Astrocyte (in vitro differentiated cells and primary cell): ENCODE results near the gene ATP4B. TPM values are rescaled to one million over a fixed set of nuclear protein-coding genes. Genes with fewer than 3 reads are reported as not detected.

Source experiments
- DNase-seq: peaks from one replicate; pipeline ENCODE4 v3.0.0-alpha.2; 2010; ENCODE audit warnings: low read depth
- FAIRE-seq: peaks from 2 replicates; lab custom pipeline; 2011; peaks lifted over from hg19 to GRCh38; lab: Jason Lieb, UNC
- H2AFZ ChIP-seq: 2 replicates; pipeline ENCODE4 v1.6.0; 2012; ENCODE audit warnings: low read depth, low read length, inconsistent platforms
- H3K27ac ChIP-seq: 2 replicates; pipeline ENCODE4 v1.5.1; 2011; ENCODE audit warnings: low read depth, low read length, inconsistent platforms
- H3K27me3 ChIP-seq: 2 replicates; pipeline ENCODE4 v1.6.0; 2011; ENCODE audit warnings: low read length, inconsistent platforms; ENCODE audit not compliant: insufficient read depth
- H3K36me3 ChIP-seq: 2 replicates; pipeline ENCODE4 v1.5.1; 2011; ENCODE audit warnings: low read length, inconsistent platforms; ENCODE audit not compliant: insufficient read depth
- H3K4me1 ChIP-seq: 2 replicates; pipeline ENCODE4 v1.5.1; 2011; ENCODE audit warnings: low read length, inconsistent platforms; ENCODE audit not compliant: insufficient read depth
- H3K4me2 ChIP-seq: 2 replicates; pipeline ENCODE4 v1.6.0; 2012; ENCODE audit warnings: low read length, inconsistent platforms
- H3K4me3 ChIP-seq: 2 replicates; pipeline ENCODE4 v1.5.1; 2011; ENCODE audit warnings: low read depth, mild to moderate bottlenecking, low read length, inconsistent platforms; ENCODE audit not compliant: insufficient read depth
- H3K79me2 ChIP-seq: 2 replicates; pipeline ENCODE4 v1.6.0; 2012; ENCODE audit warnings: mild to moderate bottlenecking, low read length, inconsistent platforms; ENCODE audit not compliant: insufficient read depth
- H3K9ac ChIP-seq: 2 replicates; pipeline ENCODE4 v1.6.0; 2012; ENCODE audit warnings: mild to moderate bottlenecking, low read length, inconsistent platforms
- H3K9me3 ChIP-seq: 2 replicates; pipeline ENCODE4 v1.5.1; 2012; ENCODE audit warnings: low read depth, mild to moderate bottlenecking, low read length, inconsistent platforms; ENCODE audit not compliant: insufficient read depth
- H4K20me1 ChIP-seq: 2 replicates; pipeline ENCODE4 v1.6.0; 2012; ENCODE audit warnings: low read length, inconsistent platforms; ENCODE audit not compliant: insufficient read depth
- H3K27ac Mint-ChIP-seq: one replicate; pipeline ENCODE4 v1.8.0; 2021; ENCODE audit warnings: mild to moderate bottlenecking, mixed read lengths; ENCODE audit not compliant: unreplicated experiment
- H3K27me3 Mint-ChIP-seq: one replicate; pipeline ENCODE4 v1.8.0; 2021; ENCODE audit warnings: low read depth, mixed read lengths; ENCODE audit not compliant: unreplicated experiment
- H3K36me3 Mint-ChIP-seq: one replicate; pipeline ENCODE4 v1.8.0; 2021; ENCODE audit warnings: low read depth, mixed read lengths; ENCODE audit not compliant: unreplicated experiment
- H3K4me1 Mint-ChIP-seq: one replicate; pipeline ENCODE4 v1.8.0; 2021; ENCODE audit warnings: low read depth, mixed read lengths; ENCODE audit not compliant: unreplicated experiment
- H3K4me3 Mint-ChIP-seq: one replicate; pipeline ENCODE4 v1.8.0; 2021; ENCODE audit warnings: mild to moderate bottlenecking, moderate library complexity, mixed read lengths; ENCODE audit not compliant: unreplicated experiment
- H3K9me3 Mint-ChIP-seq: one replicate; pipeline ENCODE4 v1.8.0; 2021; ENCODE audit warnings: mild to moderate bottlenecking, mixed read lengths; ENCODE audit not compliant: unreplicated experiment
- EZH2 ChIP-seq: IDR thresholded peaks from 2 replicates; pipeline ENCODE4 v1.6.1; 2012; ENCODE audit warnings: mild to moderate bottlenecking, low read length, inconsistent platforms; ENCODE audit not compliant: insufficient read depth
- total RNA-seq: library from RNA; stranded (reverse); gene quantifications from 2 replicates; pipeline ENCODE4 v1.2.1, GENCODE V29; 2021
- TF ChIP-seq, protein P1 (sequence below): IDR thresholded peaks from 2 replicates; pipeline ENCODE4 v1.5.1; 2011; ENCODE audit warnings: low read depth, mild to moderate bottlenecking, inconsistent platforms, low read length, moderate library complexity; ENCODE audit not compliant: insufficient read depth

The ATP4B gene
- total RNA-seq, 1 donor from 2014 or later: not detected

DNA sequence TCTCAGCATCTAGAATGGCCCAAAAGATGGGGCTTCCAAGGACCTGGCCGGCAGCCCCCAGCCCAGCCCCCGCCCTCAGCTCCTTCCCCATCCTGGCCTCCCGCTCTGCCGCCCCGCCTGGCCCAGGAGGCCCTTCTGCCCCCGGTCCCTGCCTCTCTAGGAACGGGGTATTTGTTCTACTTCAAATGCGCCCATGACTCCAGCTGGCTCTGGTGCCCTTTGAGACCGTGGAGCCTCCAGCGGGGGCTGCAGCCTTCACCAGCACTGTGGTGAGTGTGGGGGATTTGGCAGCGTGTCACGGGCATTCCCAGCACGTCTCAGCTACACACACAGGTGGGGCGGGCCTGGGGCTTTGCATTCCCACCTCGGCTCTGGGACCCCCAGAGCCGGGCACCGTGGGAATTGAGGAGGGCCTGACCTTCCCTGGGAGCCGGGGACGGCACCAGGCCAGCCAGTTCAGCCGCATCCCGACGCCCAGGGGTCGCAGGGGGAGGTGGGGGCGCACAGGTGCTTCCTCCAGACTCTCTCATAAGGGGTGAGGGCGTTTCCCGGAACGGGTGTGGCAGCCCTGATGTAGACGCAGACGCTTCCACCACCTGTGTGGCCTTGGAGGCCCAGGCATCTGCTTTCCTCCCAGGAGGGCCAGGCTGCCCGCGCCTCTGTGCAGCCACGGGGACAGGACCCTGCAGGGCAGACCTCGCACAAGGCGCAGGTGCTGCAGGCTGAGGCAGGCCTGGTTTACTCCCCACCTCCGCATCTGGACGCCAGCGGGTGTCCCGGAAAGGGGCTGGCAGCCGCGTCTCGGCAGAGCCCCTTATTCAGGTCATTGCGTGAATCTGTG lies 947 bp downstream of the ATP4B start:
- Mint-ChIP-seq H3K4me3 (no peak overlapping the region), H3K9me3 (peaks cover 13% of the 10 kb centered on the region), H3K27ac (no peak overlapping the region), H3K4me1 (peaks cover 6% of the 10 kb centered on the region), H3K36me3 (peaks cover 2% of the 10 kb centered on the region), H3K27me3 (no peaks in the 10 kb centered on the region)
- Histone ChIP-seq H3K9me3 (no peaks in the 10 kb centered on the region), H3K79me2 (no peaks in the 10 kb centered on the region), H3K27me3 (peaks cover 3% of the 10 kb centered on the region), H3K4me3 (no peak overlapping the region), H3K36me3 (no peaks in the 10 kb centered on the region), H3K27ac (no peak overlapping the region), H3K9ac (no peak overlapping the region), H3K4me1 (no peaks in the 10 kb centered on the region), H3K4me2 (no peak overlapping the region), H2AFZ (no peak overlapping the region), H4K20me1 (no peaks in the 10 kb centered on the region)
- DNase-seq (no peak), FAIRE-seq (no peak)
- TF ChIP-seq, protein P1, sequence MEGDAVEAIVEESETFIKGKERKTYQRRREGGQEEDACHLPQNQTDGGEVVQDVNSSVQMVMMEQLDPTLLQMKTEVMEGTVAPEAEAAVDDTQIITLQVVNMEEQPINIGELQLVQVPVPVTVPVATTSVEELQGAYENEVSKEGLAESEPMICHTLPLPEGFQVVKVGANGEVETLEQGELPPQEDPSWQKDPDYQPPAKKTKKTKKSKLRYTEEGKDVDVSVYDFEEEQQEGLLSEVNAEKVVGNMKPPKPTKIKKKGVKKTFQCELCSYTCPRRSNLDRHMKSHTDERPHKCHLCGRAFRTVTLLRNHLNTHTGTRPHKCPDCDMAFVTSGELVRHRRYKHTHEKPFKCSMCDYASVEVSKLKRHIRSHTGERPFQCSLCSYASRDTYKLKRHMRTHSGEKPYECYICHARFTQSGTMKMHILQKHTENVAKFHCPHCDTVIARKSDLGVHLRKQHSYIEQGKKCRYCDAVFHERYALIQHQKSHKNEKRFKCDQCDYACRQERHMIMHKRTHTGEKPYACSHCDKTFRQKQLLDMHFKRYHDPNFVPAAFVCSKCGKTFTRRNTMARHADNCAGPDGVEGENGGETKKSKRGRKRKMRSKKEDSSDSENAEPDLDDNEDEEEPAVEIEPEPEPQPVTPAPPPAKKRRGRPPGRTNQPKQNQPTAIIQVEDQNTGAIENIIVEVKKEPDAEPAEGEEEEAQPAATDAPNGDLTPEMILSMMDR: no peak
- TF ChIP-seq EZH2: no peak

DNA sequence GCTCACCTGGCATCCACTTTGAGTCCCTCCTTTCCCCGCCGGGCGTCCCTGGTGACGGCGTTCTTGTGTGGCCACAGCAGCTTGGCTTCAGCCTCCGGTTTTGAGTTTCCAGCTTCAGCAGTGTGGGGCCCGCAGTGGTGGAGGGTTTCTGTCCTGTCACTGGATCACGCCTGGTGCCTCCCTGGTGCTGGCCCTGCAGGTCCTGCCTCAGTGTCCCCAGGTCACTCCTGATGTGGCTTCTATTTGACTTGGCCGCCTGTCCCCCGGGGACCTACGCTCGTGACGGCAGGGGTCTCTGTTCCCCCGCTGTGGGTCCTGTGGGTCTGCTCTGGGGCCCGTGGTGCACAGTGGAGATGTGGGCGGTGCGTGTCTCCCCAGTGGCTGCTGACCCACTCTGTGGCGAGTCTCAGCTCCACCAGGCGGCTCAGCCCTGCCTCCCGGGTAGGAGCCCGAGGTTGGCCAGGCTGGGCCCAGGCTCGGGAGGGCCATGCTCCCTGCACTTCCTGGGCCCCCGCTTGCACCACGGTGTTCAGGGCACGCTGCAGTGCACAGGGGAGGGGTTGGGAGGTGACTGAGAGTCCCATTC lies 1.9 kb downstream of the ATP4B start:
- H4K20me1 ChIP-seq: no peaks in the 10 kb centered on the region
- FAIRE-seq (no peak), DNase-seq (no peak)
- peaks cover 3% of the 10 kb centered on the region for H3K27me3 ChIP-seq
- no peak overlapping the region for H3K9ac ChIP-seq
- H3K4me3 Mint-ChIP-seq: no peak overlapping the region
- no peaks in the 10 kb centered on the region for H3K9me3 ChIP-seq
- TF ChIP-seq EZH2: no peak
- TF ChIP-seq, protein P1: no peak
- H2AFZ ChIP-seq: no peak overlapping the region
- H3K4me3 ChIP-seq: no peak overlapping the region
- peaks cover 5% of the 10 kb centered on the region for H3K9me3 Mint-ChIP-seq
- no peaks in the 10 kb centered on the region for H3K36me3 ChIP-seq
- H3K79me2 ChIP-seq: no peaks in the 10 kb centered on the region
- H3K4me1 Mint-ChIP-seq: peaks cover 6% of the 10 kb centered on the region
- peaks cover 2% of the 10 kb centered on the region for H3K36me3 Mint-ChIP-seq
- no peaks in the 10 kb centered on the region for H3K27me3 Mint-ChIP-seq
- H3K4me2 ChIP-seq: no peak overlapping the region
- no peak overlapping the region for H3K27ac Mint-ChIP-seq
- no peaks in the 10 kb centered on the region for H3K4me1 ChIP-seq
- H3K27ac ChIP-seq: no peak overlapping the region
